Tibial nerve (tissue), 3 donors: ENCODE data around the gene HSD11B1.

Source experiments
- CTCF ChIP-seq, 5 experiments: fragments of 200-600 bp in 3 of 5; fragments of 450-650 bp in 2 of 5; sonication (generic) in 3 of 5; IDR thresholded peaks; one replicate each; pipeline ENCODE4 v1.5.1; 2016 to 2019; ENCODE audit warnings: antibody characterized with exemption in 5 of 5, mild to moderate bottlenecking in 3 of 5, moderate library complexity in 2 of 5
- POLR2A ChIP-seq, 2 donors: fragments of 450-650 bp; IDR thresholded peaks; one replicate each; pipeline ENCODE4 v1.6.1; 2017; ENCODE audit warnings: antibody characterized with exemption in 2 of 2, mild to moderate bottlenecking in 2 of 2, moderate library complexity in 2 of 2

- TF ChIP-seq CTCF (IDR thresholded peaks at IDR 0.05) (no peak), POLR2A (IDR thresholded peaks at IDR 0.05) (no peak)
These were observed 53.8 kb downstream of the HSD11B1 start for GRCh38 chr1:209758400-209758799.
